Activated naive CD4-positive, alpha-beta T cell treated with anti-CD3 and anti-CD28 coated beads, Interleukin-2, amount 10 ng/mL, durations not matched to agents 7 days and 5 days (primary cell): ENCODE data around the gene BEAN1.
"Not testable (repeated sequence)": the region's sequence is repeated elsewhere in the genome, so short reads cannot be mapped to it uniquely, and the experiment has no call there.

Experiments
- CTCF ChIA-PET: fragments of 350-600 bp; sonication (Branson Sonifier 250); formaldehyde crosslinking; loops from one replicate; lab custom pipeline; 2021; ENCODE audit warnings: antibody characterized with exemption; lab: Charles Lee
- DNase-seq: peaks from one replicate; pipeline ENCODE4 v3.0.0-alpha.2; 2020
- H3K27ac Mint-ChIP-seq: one replicate; pipeline ENCODE4 v1.8.0; 2021; ENCODE audit warnings: mild to moderate bottlenecking, moderate library complexity, mixed read lengths
- H3K27me3 Mint-ChIP-seq: one replicate; pipeline ENCODE4 v1.8.0; 2021; ENCODE audit warnings: mild to moderate bottlenecking, mixed read lengths
- H3K36me3 Mint-ChIP-seq: one replicate; pipeline ENCODE4 v1.8.0; 2021; ENCODE audit warnings: mixed read lengths
- H3K4me1 Mint-ChIP-seq: one replicate; pipeline ENCODE4 v1.8.0; 2021; ENCODE audit warnings: mixed read lengths
- H3K4me3 Mint-ChIP-seq: one replicate; pipeline ENCODE4 v1.8.0; 2021; ENCODE audit warnings: mild to moderate bottlenecking, moderate library complexity, mixed read lengths
- H3K9me3 Mint-ChIP-seq: one replicate; pipeline ENCODE4 v1.8.0; 2021; ENCODE audit warnings: mixed read lengths

Gene BEAN1

GRCh38 chr16:66489818-66490217 lies 62.7 kb downstream of the BEAN1 start:
- no peak overlapping the region for H3K27ac Mint-ChIP-seq
- CTCF ChIA-PET = interaction anchor here (1.3 kb wide), 1 partner anchor 100 kb away, joined by 3 read pairs; no protein-coding TSS in a partner anchor
- H3K27me3 Mint-ChIP-seq = peaks cover 23% of the 10 kb centered on the region
- no peak for DNase-seq
- H3K4me1 Mint-ChIP-seq = no peaks in the 10 kb centered on the region
- no peaks in the 10 kb centered on the region for H3K36me3 Mint-ChIP-seq
- no peak overlapping the region for H3K4me3 Mint-ChIP-seq
- H3K9me3 Mint-ChIP-seq = no peaks in the 10 kb centered on the region

- no peaks in the 10 kb centered on the region for H3K36me3 Mint-ChIP-seq
- CTCF ChIA-PET = interaction anchor here (1.0 to 2.2 kb wide), 5 partner anchors 14 to 98 kb away, joined by 3 to 15 read pairs (median 4); no protein-coding TSS in a partner anchor
- no peak overlapping the region for H3K27ac Mint-ChIP-seq
- H3K4me1 Mint-ChIP-seq = no peaks in the 10 kb centered on the region
- no peaks in the 10 kb centered on the region for H3K9me3 Mint-ChIP-seq
- peaks cover 24% of the 10 kb centered on the region for H3K27me3 Mint-ChIP-seq
- no peak for DNase-seq
- no peak overlapping the region for H3K4me3 Mint-ChIP-seq
Measured at GRCh38 chr16:66490774-66491715, 64.0 kb downstream of the BEAN1 start.

GRCh38 chr16:66491716-66492064 lies 64.6 kb downstream of the BEAN1 start:
- CTCF ChIA-PET = interaction anchor here (1.0 to 2.2 kb wide), 4 partner anchors 9 to 86 kb away, joined by 4 to 15 read pairs (median 6); no protein-coding TSS in a partner anchor
- H3K4me3 Mint-ChIP-seq = no peak overlapping the region
- H3K9me3 Mint-ChIP-seq = no peaks in the 10 kb centered on the region
- H3K4me1 Mint-ChIP-seq = no peaks in the 10 kb centered on the region
- no peak overlapping the region for H3K27ac Mint-ChIP-seq
- no peak for DNase-seq
- H3K27me3 Mint-ChIP-seq = peaks cover 30% of the 10 kb centered on the region
- H3K36me3 Mint-ChIP-seq = no peaks in the 10 kb centered on the region

GRCh38 chr16:66493490-66494401 lies 66.7 kb downstream of the BEAN1 start:
- CTCF ChIA-PET = interaction anchor here (1.9 kb wide), 1 partner anchor 11 kb away, joined by 7 read pairs; no protein-coding TSS in a partner anchor
- H3K27ac Mint-ChIP-seq = no peak overlapping the region
- no peaks in the 10 kb centered on the region for H3K4me1 Mint-ChIP-seq
- peaks cover 35% of the 10 kb centered on the region for H3K27me3 Mint-ChIP-seq
- H3K4me3 Mint-ChIP-seq = no peak overlapping the region
- no peaks in the 10 kb centered on the region for H3K9me3 Mint-ChIP-seq
- DNase-seq = no peak
- H3K36me3 Mint-ChIP-seq = no peaks in the 10 kb centered on the region

- Mint-ChIP-seq H3K27ac (no peak overlapping the region), H3K4me3 (no peak overlapping the region), H3K36me3 (no peaks in the 10 kb centered on the region), H3K4me1 (no peaks in the 10 kb centered on the region), H3K27me3 (peaks cover 40% of the 10 kb centered on the region), H3K9me3 (no peaks in the 10 kb centered on the region)
- DNase-seq = no peak
- CTCF ChIA-PET = no interaction called here
Measured at GRCh38 chr16:66494916-66495315, 67.8 kb downstream of the BEAN1 start.

- no peaks in the 10 kb centered on the region for H3K36me3 Mint-ChIP-seq
- DNase-seq = no peak
- CTCF ChIA-PET = interaction anchor here (0.7 kb wide), 1 partner anchor 74 kb away, joined by 3 read pairs; no protein-coding TSS in a partner anchor
- no peaks in the 10 kb centered on the region for H3K9me3 Mint-ChIP-seq
- H3K27me3 Mint-ChIP-seq = peaks cover 39% of the 10 kb centered on the region
- H3K4me3 Mint-ChIP-seq = no peak overlapping the region
- no peak overlapping the region for H3K27ac Mint-ChIP-seq
- no peaks in the 10 kb centered on the region for H3K4me1 Mint-ChIP-seq
Measured at GRCh38 chr16:66495440-66495839, 68.3 kb downstream of the BEAN1 start.

GRCh38 chr16:66496226-66496625 lies 69.1 kb downstream of the BEAN1 start:
- H3K36me3 Mint-ChIP-seq, H3K9me3 Mint-ChIP-seq, H3K4me3 Mint-ChIP-seq, H3K4me1 Mint-ChIP-seq, CTCF ChIA-PET, DNase-seq, H3K27ac Mint-ChIP-seq: not testable (repeated sequence)
- peaks cover 31% of the 10 kb centered on the region for H3K27me3 Mint-ChIP-seq

- H3K4me3 Mint-ChIP-seq, CTCF ChIA-PET, H3K9me3 Mint-ChIP-seq, H3K27ac Mint-ChIP-seq, H3K36me3 Mint-ChIP-seq, DNase-seq, H3K4me1 Mint-ChIP-seq: not testable (repeated sequence)
- peaks cover 34% of the 10 kb centered on the region for H3K27me3 Mint-ChIP-seq
Measured at GRCh38 chr16:66497921-66498320, 70.8 kb downstream of the BEAN1 start.

- H3K36me3 Mint-ChIP-seq, DNase-seq, CTCF ChIA-PET, H3K4me1 Mint-ChIP-seq, H3K27ac Mint-ChIP-seq, H3K4me3 Mint-ChIP-seq, H3K9me3 Mint-ChIP-seq: not testable (repeated sequence)
- H3K27me3 Mint-ChIP-seq = peaks cover 27% of the 10 kb centered on the region
Measured at GRCh38 chr16:66501563-66501962, 74.5 kb downstream of the BEAN1 start.

- DNase-seq = no peak
- Mint-ChIP-seq H3K4me1 (peaks cover 3% of the 10 kb centered on the region), H3K36me3 (no peaks in the 10 kb centered on the region), H3K27me3 (peaks cover 22% of the 10 kb centered on the region), H3K4me3 (no peak overlapping the region), H3K9me3 (no peaks in the 10 kb centered on the region), H3K27ac (no peak overlapping the region)
- CTCF ChIA-PET = interaction anchor here (1.2 kb wide), 1 partner anchor 20 kb away, joined by 3 read pairs; no protein-coding TSS in a partner anchor
Measured at GRCh38 chr16:66502020-66502913, 75.2 kb downstream of the BEAN1 start.

- H3K4me1 Mint-ChIP-seq = peaks cover 3% of the 10 kb centered on the region
- H3K27me3 Mint-ChIP-seq = peaks cover 21% of the 10 kb centered on the region
- H3K27ac Mint-ChIP-seq = no peak overlapping the region
- CTCF ChIA-PET = interaction anchor here (1.2 kb wide), 1 partner anchor 20 kb away, joined by 3 read pairs; no protein-coding TSS in a partner anchor
- H3K36me3 Mint-ChIP-seq = no peaks in the 10 kb centered on the region
- no peak overlapping the region for H3K4me3 Mint-ChIP-seq
- DNase-seq = no peak
- H3K9me3 Mint-ChIP-seq = no peaks in the 10 kb centered on the region
Measured at GRCh38 chr16:66503030-66503429, 75.9 kb downstream of the BEAN1 start.

GRCh38 chr16:66503612-66504011 lies 76.5 kb downstream of the BEAN1 start:
- Mint-ChIP-seq H3K4me3 (no peak overlapping the region), H3K27ac (no peak overlapping the region), H3K9me3 (no peaks in the 10 kb centered on the region), H3K36me3 (no peaks in the 10 kb centered on the region), H3K27me3 (peaks cover 18% of the 10 kb centered on the region), H3K4me1 (peaks cover 5% of the 10 kb centered on the region)
- CTCF ChIA-PET = no interaction called here
- DNase-seq = no peak

GRCh38 chr16:66507731-66508239 lies 80.7 kb downstream of the BEAN1 start:
- peaks cover under 1% of the 10 kb centered on the region for H3K36me3 Mint-ChIP-seq

More at GRCh38 chr16:66507731-66508239, 80.7 kb downstream of the BEAN1 start:
- no peak for DNase-seq
- H3K4me1 Mint-ChIP-seq = peaks cover 12% of the 10 kb centered on the region
- CTCF ChIA-PET = interaction anchor here (1.4 to 5.9 kb wide), 4 partner anchors 19 to 82 kb away, joined by 4 to 37 read pairs (median 5); no protein-coding TSS in a partner anchor
- peaks cover 5% of the 10 kb centered on the region for H3K27me3 Mint-ChIP-seq
- H3K9me3 Mint-ChIP-seq = no peaks in the 10 kb centered on the region
- H3K4me3 Mint-ChIP-seq = no peak overlapping the region
- no peak overlapping the region for H3K27ac Mint-ChIP-seq
